ENCODE data around the gene BOLA2B.

DNA sequence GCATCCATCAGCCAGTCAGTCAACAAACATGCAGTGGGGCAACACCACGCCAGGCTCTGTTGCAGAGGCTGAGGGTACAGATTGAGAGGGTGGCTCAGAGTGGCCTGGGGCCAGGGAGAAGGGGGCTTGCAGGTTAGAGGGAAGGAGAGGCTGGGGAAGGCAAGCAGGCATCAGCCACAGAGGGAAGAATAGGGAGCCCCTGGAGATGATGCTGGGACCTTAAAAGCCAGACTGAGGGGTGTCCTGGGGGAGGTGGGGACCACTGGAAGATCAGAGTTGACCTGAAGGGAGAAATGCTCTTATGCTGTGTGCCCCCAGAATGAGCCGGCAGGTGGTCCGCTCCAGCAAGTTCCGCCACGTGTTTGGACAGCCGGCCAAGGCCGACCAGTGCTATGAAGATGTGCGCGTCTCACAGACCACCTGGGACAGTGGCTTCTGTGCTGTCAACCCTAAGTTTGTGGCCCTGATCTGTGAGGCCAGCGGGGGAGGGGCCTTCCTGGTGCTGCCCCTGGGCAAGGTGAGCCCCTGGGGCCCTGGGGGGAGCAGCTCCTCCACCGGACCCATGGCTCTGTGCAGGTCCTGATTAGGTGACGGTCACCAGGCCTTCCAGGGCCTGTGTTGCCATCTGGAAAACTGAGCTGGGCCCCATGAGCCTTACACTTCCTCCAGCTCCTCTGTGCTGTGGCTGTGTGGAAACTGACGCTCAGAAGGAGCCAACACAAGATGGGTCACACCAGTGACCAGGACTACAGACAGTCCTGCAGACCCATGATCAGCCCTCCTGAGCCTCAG lies 8.4 kb downstream of the BOLA2B start:
- no peak for TF ChIP-seq CTCF (conservative IDR thresholded peaks at IDR 0.05; ENCODE audit: low read depth, low read length)
- TF ChIP-seq POLR2A (IDR thresholded peaks at IDR 0.05; ENCODE audit: low read depth, low read length), result no peak
- TF ChIP-seq CEBPB (IDR thresholded peaks at IDR 0.05; ENCODE audit: low read depth, low read length), result no peak
- TF ChIP-seq BHLHE40 (IDR thresholded peaks at IDR 0.05; ENCODE audit: low read depth, low read length), result no peak
- TF ChIP-seq SMC3 (IDR thresholded peaks at IDR 0.05; ENCODE audit: low read depth, low read length), result no peak
- TF ChIP-seq CHD1 (IDR thresholded peaks at IDR 0.05; ENCODE audit: low read depth, low read length), result no peak
- TF ChIP-seq MAFK (IDR thresholded peaks at IDR 0.05; ENCODE audit: low read depth, low read length), result no peak
- TF ChIP-seq, protein P1, sequence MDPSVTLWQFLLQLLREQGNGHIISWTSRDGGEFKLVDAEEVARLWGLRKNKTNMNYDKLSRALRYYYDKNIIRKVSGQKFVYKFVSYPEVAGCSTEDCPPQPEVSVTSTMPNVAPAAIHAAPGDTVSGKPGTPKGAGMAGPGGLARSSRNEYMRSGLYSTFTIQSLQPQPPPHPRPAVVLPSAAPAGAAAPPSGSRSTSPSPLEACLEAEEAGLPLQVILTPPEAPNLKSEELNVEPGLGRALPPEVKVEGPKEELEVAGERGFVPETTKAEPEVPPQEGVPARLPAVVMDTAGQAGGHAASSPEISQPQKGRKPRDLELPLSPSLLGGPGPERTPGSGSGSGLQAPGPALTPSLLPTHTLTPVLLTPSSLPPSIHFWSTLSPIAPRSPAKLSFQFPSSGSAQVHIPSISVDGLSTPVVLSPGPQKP (IDR thresholded peaks at IDR 0.05; ENCODE audit: borderline replicate concordance, low read depth, low read length), result no peak
- no peak for TF ChIP-seq RAD21 (IDR thresholded peaks at IDR 0.05; ENCODE audit: low read length)
- TF ChIP-seq MXI1 (IDR thresholded peaks at IDR 0.05; ENCODE audit: borderline replicate concordance, low read depth, low read length), result no peak
- TF ChIP-seq FOS (IDR thresholded peaks at IDR 0.05; ENCODE audit: low read depth, low read length), result no peak
- TF ChIP-seq RCOR1 (IDR thresholded peaks at IDR 0.05; ENCODE audit: insufficient replicate concordance, low read length), result no peak
- TF ChIP-seq USF2 (IDR thresholded peaks at IDR 0.05; ENCODE audit: low read depth, low read length), result no peak

Data from IMR-90 (cell line).